ENCODE results near the gene CABLES1. TPM values are rescaled to one million over a fixed set of nuclear protein-coding genes. Genes with fewer than 3 reads are reported as not detected.
"Not testable (repeated sequence)": the region's sequence is repeated elsewhere in the genome, so short reads cannot be mapped to it uniquely, and the experiment has no call there.

CABLES1 gene, protein sequence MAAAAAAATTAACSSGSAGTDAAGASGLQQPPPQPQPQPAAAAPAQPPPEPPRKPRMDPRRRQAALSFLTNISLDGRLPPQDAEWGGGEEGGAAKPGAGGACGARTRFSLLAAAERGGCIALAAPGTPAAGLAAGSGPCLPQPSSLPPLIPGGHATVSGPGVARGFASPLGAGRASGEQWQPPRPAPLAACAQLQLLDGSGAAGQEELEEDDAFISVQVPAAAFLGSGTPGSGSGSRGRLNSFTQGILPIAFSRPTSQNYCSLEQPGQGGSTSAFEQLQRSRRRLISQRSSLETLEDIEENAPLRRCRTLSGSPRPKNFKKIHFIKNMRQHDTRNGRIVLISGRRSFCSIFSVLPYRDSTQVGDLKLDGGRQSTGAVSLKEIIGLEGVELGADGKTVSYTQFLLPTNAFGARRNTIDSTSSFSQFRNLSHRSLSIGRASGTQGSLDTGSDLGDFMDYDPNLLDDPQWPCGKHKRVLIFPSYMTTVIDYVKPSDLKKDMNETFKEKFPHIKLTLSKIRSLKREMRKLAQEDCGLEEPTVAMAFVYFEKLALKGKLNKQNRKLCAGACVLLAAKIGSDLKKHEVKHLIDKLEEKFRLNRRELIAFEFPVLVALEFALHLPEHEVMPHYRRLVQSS
- total RNA-seq = 3.7 TPM
- 1 to 10 TPM; 4.5 to 8.6 (median 6.5) TPM for polyA plus RNA-seq (ENCODE audit: insufficient read depth in 1 of 8, insufficient read length in 8 of 8, low replicate concordance in 1 of 8)
- long read RNA-seq, donor 1, full-length matches to known transcripts = 1 of 1 reads
- long read RNA-seq, donor 1, partial matches to known transcripts = 0 of 1 reads
- long read RNA-seq, donor 1, other reads (novel, unspliced or antisense) = 0 of 1 reads
- long read RNA-seq, donor 2 = 0 reads
- long read RNA-seq, donor 3, full-length matches to known transcripts = 4 of 9 reads
- long read RNA-seq, donor 3, partial matches to known transcripts = 5 of 9 reads
- long read RNA-seq, donor 3, other reads (novel, unspliced or antisense) = 0 of 9 reads
- long read RNA-seq, donor 4, full-length matches to known transcripts = 1 of 1 reads
- long read RNA-seq, donor 4, partial matches to known transcripts = 0 of 1 reads
- long read RNA-seq, donor 4, other reads (novel, unspliced or antisense) = 0 of 1 reads
- long read RNA-seq, donor 5, full-length matches to known transcripts = 2 of 9 reads
- long read RNA-seq, donor 5, partial matches to known transcripts = 7 of 9 reads
- long read RNA-seq, donor 5, other reads (novel, unspliced or antisense) = 0 of 9 reads
- long read RNA-seq, donor 6, full-length matches to known transcripts = 1 of 1 reads
- long read RNA-seq, donor 6, partial matches to known transcripts = 0 of 1 reads
- long read RNA-seq, donor 6, other reads (novel, unspliced or antisense) = 0 of 1 reads
- long read RNA-seq, donor 7, full-length matches to known transcripts = 2 of 2 reads
- long read RNA-seq, donor 7, partial matches to known transcripts = 0 of 2 reads
- long read RNA-seq, donor 7, other reads (novel, unspliced or antisense) = 0 of 2 reads
- long read RNA-seq, donor 8 = 0 reads
- long read RNA-seq, donor 9 = 0 reads
- long read RNA-seq, donor 10 = 0 reads
- long read RNA-seq, donor 11, full-length matches to known transcripts = 1 of 1 reads
- long read RNA-seq, donor 11, partial matches to known transcripts = 0 of 1 reads
- long read RNA-seq, donor 11, other reads (novel, unspliced or antisense) = 0 of 1 reads

- peaks cover 20% of the 10 kb centered on the region for H3K27me3 ChIP-seq (ENCODE audit: control insufficient read depth, insufficient read depth, low read length)
- DNase-seq = peak; percentile 77
- H3K36me3 ChIP-seq (ENCODE audit: control insufficient read depth, insufficient read depth, low read length) = no peaks in the 10 kb centered on the region
- peak within 1 kb of the TSS; percentile 20 for H3K27ac ChIP-seq (ENCODE audit: low read length)
- H3K4me1 ChIP-seq (ENCODE audit: control insufficient read depth, insufficient read depth, low read length) = peaks cover 42% of the 10 kb centered on the region
- no peaks in the 10 kb centered on the region for H3K9me3 ChIP-seq (replicated peaks; ENCODE audit: control insufficient read depth, low read depth, low read length)
- 6% methylated on average over 64 of the region's 67 CpGs for WGBS (ENCODE audit: insufficient coverage)
- peak within 1 kb of the TSS; percentile 72 for H3K4me3 ChIP-seq (ENCODE audit: low read length)
Observed at GRCh38 chr18:23134780-23135549, at the start of gene CABLES1. Gene CABLES1 (plus strand): TSS chr18:23135485. CDS start chr18:23135763, 278 bp downstream.

GRCh38 chr18:23087352-23087751, 47.9 kb upstream of the CABLES1 start:
- DNase-seq = no peak
- Histone ChIP-seq H3K27me3 (ENCODE audit: control insufficient read depth, insufficient read depth, low read length) (no peaks in the 10 kb centered on the region), H3K9me3 (replicated peaks; ENCODE audit: control insufficient read depth, low read depth, low read length) (no peaks in the 10 kb centered on the region), H3K4me3 (ENCODE audit: low read length) (no peak overlapping the region), H3K36me3 (ENCODE audit: control insufficient read depth, insufficient read depth, low read length) (no peaks in the 10 kb centered on the region), H3K4me1 (ENCODE audit: control insufficient read depth, insufficient read depth, low read length) (no peaks in the 10 kb centered on the region), H3K27ac (ENCODE audit: low read length) (no peak overlapping the region)
- no CpG with 5 or more reads among the region's 3 CpGs for WGBS (ENCODE audit: insufficient coverage)

- H3K27me3 ChIP-seq (ENCODE audit: control insufficient read depth, insufficient read depth, low read length) = no peaks in the 10 kb centered on the region
- no peaks in the 10 kb centered on the region for H3K4me1 ChIP-seq (ENCODE audit: control insufficient read depth, insufficient read depth, low read length)
- WGBS (ENCODE audit: insufficient coverage) = no CpG with 5 or more reads among the region's 7 CpGs
- no peak overlapping the region for H3K27ac ChIP-seq (ENCODE audit: low read length)
- H3K4me3 ChIP-seq (ENCODE audit: low read length) = no peak overlapping the region
- H3K9me3 ChIP-seq (replicated peaks; ENCODE audit: control insufficient read depth, low read depth, low read length) = no peaks in the 10 kb centered on the region
- no peaks in the 10 kb centered on the region for H3K36me3 ChIP-seq (ENCODE audit: control insufficient read depth, insufficient read depth, low read length)
- DNase-seq = no peak
Observed at GRCh38 chr18:23088310-23088709, 47.0 kb upstream of the CABLES1 start.

GRCh38 chr18:23091017-23091993, 44.0 kb upstream of the CABLES1 start:
- not testable (repeated sequence) for H3K9me3 ChIP-seq (replicated peaks; ENCODE audit: control insufficient read depth, low read depth, low read length); H3K27me3 ChIP-seq (ENCODE audit: control insufficient read depth, insufficient read depth, low read length); H3K4me3 ChIP-seq (ENCODE audit: low read length); H3K27ac ChIP-seq (ENCODE audit: low read length); H3K36me3 ChIP-seq (ENCODE audit: control insufficient read depth, insufficient read depth, low read length)
- peaks cover 12% of the 10 kb centered on the region for H3K4me1 ChIP-seq (ENCODE audit: control insufficient read depth, insufficient read depth, low read length)
- peak; percentile 48 for DNase-seq
- WGBS (ENCODE audit: insufficient coverage) = 40% methylated on average over 2 of the region's 8 CpGs

GRCh38 chr18:23092121-23092520, 43.2 kb upstream of the CABLES1 start:
- H3K36me3 ChIP-seq (ENCODE audit: control insufficient read depth, insufficient read depth, low read length) = no peaks in the 10 kb centered on the region
- H3K9me3 ChIP-seq (replicated peaks; ENCODE audit: control insufficient read depth, low read depth, low read length) = no peaks in the 10 kb centered on the region
- H3K4me3 ChIP-seq (ENCODE audit: low read length) = no peak overlapping the region
- H3K27ac ChIP-seq (ENCODE audit: low read length) = no peak overlapping the region
- DNase-seq = no peak
- H3K4me1 ChIP-seq (ENCODE audit: control insufficient read depth, insufficient read depth, low read length) = peaks cover 12% of the 10 kb centered on the region
- 89% methylated on average over 8 of the region's 9 CpGs for WGBS (ENCODE audit: insufficient coverage)
- no peaks in the 10 kb centered on the region for H3K27me3 ChIP-seq (ENCODE audit: control insufficient read depth, insufficient read depth, low read length)

DNA sequence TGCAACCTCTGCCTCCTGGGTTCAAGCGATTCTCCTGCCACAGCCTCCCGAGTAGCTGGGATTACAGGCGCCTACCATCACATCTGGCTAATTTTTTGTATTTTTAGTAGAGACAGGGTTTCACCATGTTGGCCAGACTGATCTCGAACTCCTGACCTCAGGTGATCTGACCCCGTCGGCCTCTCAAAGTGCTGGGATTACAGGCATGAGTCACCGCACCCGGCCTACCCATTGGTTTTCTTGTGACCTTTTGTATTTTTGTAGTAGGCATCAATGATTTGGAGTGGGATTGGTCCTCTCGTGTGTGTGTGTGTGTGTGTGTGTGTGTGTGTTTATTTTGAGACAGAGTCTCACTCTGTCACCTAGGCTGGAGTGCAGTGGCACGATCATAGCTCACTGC, 42.2 kb upstream of the CABLES1 start:
- not testable (repeated sequence) for H3K36me3 ChIP-seq (ENCODE audit: control insufficient read depth, insufficient read depth, low read length); H3K4me3 ChIP-seq (ENCODE audit: low read length); DNase-seq; H3K27ac ChIP-seq (ENCODE audit: low read length); H3K9me3 ChIP-seq (replicated peaks; ENCODE audit: control insufficient read depth, low read depth, low read length); H3K27me3 ChIP-seq (ENCODE audit: control insufficient read depth, insufficient read depth, low read length)
- H3K4me1 ChIP-seq (ENCODE audit: control insufficient read depth, insufficient read depth, low read length) = peaks cover 12% of the 10 kb centered on the region
- WGBS (ENCODE audit: insufficient coverage) = 93% methylated on average over 4 of the region's 10 CpGs

GRCh38 chr18:23093772-23094171, 41.5 kb upstream of the CABLES1 start:
- H3K27ac ChIP-seq (ENCODE audit: low read length) = no peak overlapping the region
- H3K36me3 ChIP-seq (ENCODE audit: control insufficient read depth, insufficient read depth, low read length) = no peaks in the 10 kb centered on the region
- H3K27me3 ChIP-seq (ENCODE audit: control insufficient read depth, insufficient read depth, low read length) = no peaks in the 10 kb centered on the region
- peaks cover 12% of the 10 kb centered on the region for H3K4me1 ChIP-seq (ENCODE audit: control insufficient read depth, insufficient read depth, low read length)
- no peaks in the 10 kb centered on the region for H3K9me3 ChIP-seq (replicated peaks; ENCODE audit: control insufficient read depth, low read depth, low read length)
- DNase-seq = no peak
- WGBS (ENCODE audit: insufficient coverage) = 91% methylated on average over 8 of the region's 9 CpGs
- no peak overlapping the region for H3K4me3 ChIP-seq (ENCODE audit: low read length)

- Histone ChIP-seq H3K27ac (ENCODE audit: low read length) (no peak overlapping the region), H3K36me3 (ENCODE audit: control insufficient read depth, insufficient read depth, low read length) (no peaks in the 10 kb centered on the region), H3K9me3 (replicated peaks; ENCODE audit: control insufficient read depth, low read depth, low read length) (no peaks in the 10 kb centered on the region), H3K27me3 (ENCODE audit: control insufficient read depth, insufficient read depth, low read length) (no peaks in the 10 kb centered on the region), H3K4me3 (ENCODE audit: low read length) (no peak overlapping the region), H3K4me1 (ENCODE audit: control insufficient read depth, insufficient read depth, low read length) (peaks cover 12% of the 10 kb centered on the region)
- 16% methylated on average over 6 of the region's 18 CpGs for WGBS (ENCODE audit: insufficient coverage)
- peak; percentile 81 for DNase-seq
Observed at GRCh38 chr18:23094411-23095190, 40.7 kb upstream of the CABLES1 start.

Data from muscle of leg (tissue), 16 donors.